H1 (cell line): ENCODE measurements around the gene SLC1A7. TPM values are rescaled to one million over a fixed set of nuclear protein-coding genes. Genes with fewer than 3 reads are reported as not detected.

Experiments used
- CEBPB ChIP-seq: IDR thresholded peaks from 2 replicates; pipeline ENCODE4 v1.6.1; 2012; ENCODE audit warnings: low read depth, low read length
- CHD2 ChIP-seq: IDR thresholded peaks from 2 replicates; pipeline ENCODE4 v1.6.1; 2012; ENCODE audit warnings: low read length, improper control_type of control experiment
- CTCF ChIP-seq, 3 experiments: IDR thresholded peaks; 1 replicate in 2 of 3; 2 replicates in 1 of 3; pipeline versions ENCODE4 v1.5.1 to v1.6.1; 2011; ENCODE audit warnings: low read length in 3 of 3, mild to moderate bottlenecking in 3 of 3, inconsistent platforms in 2 of 3, low read depth in 1 of 3, moderate library complexity in 1 of 3; ENCODE audit not compliant: insufficient read depth in 1 of 3; ENCODE audit errors: control extremely low read depth in 1 of 3
- GTF2F1 ChIP-seq: IDR thresholded peaks from 2 replicates; pipeline ENCODE4 v1.6.1; 2012; ENCODE audit warnings: low read depth, low read length, improper control_type of control experiment, borderline replicate concordance
- RBBP5 ChIP-seq: IDR thresholded peaks from 2 replicates; pipeline ENCODE4 v1.7.1; 2012; ENCODE audit warnings: low read depth, mild to moderate bottlenecking, inconsistent platforms, low read length, moderate library complexity, borderline replicate concordance
- SP2 ChIP-seq: IDR thresholded peaks from 2 replicates; pipeline ENCODE4 v1.6.1; 2012; ENCODE audit warnings: mild to moderate bottlenecking, low read length, inconsistent platforms
- SUZ12 ChIP-seq: fragments of 200-600 bp; sonication (generic); IDR thresholded peaks from 2 replicates; pipeline ENCODE4 v1.6.1; 2012; ENCODE audit warnings: mild to moderate bottlenecking, inconsistent platforms, low read length, moderate library complexity, mixed read lengths
- polyA plus RNA-seq, 7 experiments: library from polyadenylated mRNA; depleted of rRNA in 3 of 7; stranded (reverse) in 5 of 7; unstranded in 2 of 7; fragments of >200 nt in 5 of 7; fragments of 200-250 nt in 2 of 7; gene quantifications; 1 replicate in 5 of 7; 2 replicates in 1 of 7; 4 replicates in 1 of 7; pipeline versions ENCODE4 v1.2.1 to v1.2.3, GENCODE V29; 2011 to 2013; ENCODE audit warnings: missing spikeins in 2 of 7, mixed read lengths in 2 of 7
- total RNA-seq: library from RNA; stranded (reverse); fragmentation: NEBNext Ultra II Directional; extraction: Animal tissue kit (Norgen Biotek cat#: 25700); gene quantifications from 2 replicates; pipeline ENCODE4 v1.2.1, GENCODE V29; 2021

SLC1A7 gene
- total and polyA plus RNA-seq, 2 of the 8 experiments (the other 6 are each of a cell fraction or from before 2014, with no cell fraction given) = not detected

GRCh38 chr1:53071167-53071865 lies 71.1 kb downstream of the SLC1A7 start (continued):
- TF ChIP-seq GTF2F1 = no peak
- no peak for TF ChIP-seq CTCF (IDR thresholded peaks at IDR 0.05; ENCODE audit: control extremely low read depth in 1 of 3, insufficient read depth in 1 of 3, low read depth in 1 of 3, low read length in 3 of 3)
- TF ChIP-seq CHD2 = no peak
- no peak for TF ChIP-seq RBBP5
- no peak for TF ChIP-seq SP2
- no peak for TF ChIP-seq CEBPB
- no peak for TF ChIP-seq SUZ12
